Endothelial cell of umbilical vein (primary cell): Measurements from ENCODE around the gene TTF1. TPM values are rescaled to one million over a fixed set of nuclear protein-coding genes. Genes with fewer than 3 reads are reported as not detected.

Source experiments
- BruUV-seq: library from RNA; stranded (reverse); fragments of 400-500 nt; replicated peaks from 2 replicates; lab custom pipeline; 2021; lab: Mats Ljungman, UMichigan
- CTCF ChIA-PET: fragments of 300-600, 350-600 bp; sonication (Branson Sonifier 250); formaldehyde crosslinking; loops from one replicate; lab custom pipeline; 2021; ENCODE audit warnings: antibody characterized with exemption, inconsistent platforms; lab: Charles Lee
- POLR2A ChIA-PET: fragments of 300-600, 350-600 bp; sonication (Branson Sonifier 250); formaldehyde crosslinking; loops from one replicate; lab custom pipeline; 2021; ENCODE audit warnings: antibody characterized with exemption, inconsistent platforms; lab: Charles Lee
- DNase-seq: peaks from one replicate; pipeline ENCODE4 v3.0.0-alpha.2; 2011; ENCODE audit warnings: low read depth, low spot score
- FAIRE-seq: peaks from 2 replicates; lab custom pipeline; 2011; peaks lifted over from hg19 to GRCh38; lab: Jason Lieb, UNC
- H2AFZ ChIP-seq: 2 replicates; pipeline ENCODE4 v1.6.0; 2012; ENCODE audit warnings: low read depth, low read length, control low read depth, inconsistent platforms
- H3K27ac ChIP-seq: 2 replicates; pipeline ENCODE4 v1.5.1; 2011; ENCODE audit warnings: low read depth, mild to moderate bottlenecking, control low read depth, low read length, moderate library complexity; ENCODE audit not compliant: insufficient read depth
- H3K27me3 ChIP-seq, 2 experiments: 2 replicates each; pipeline versions ENCODE4 v1.6.0 to v1.6.1; 2011; ENCODE audit warnings: low read length in 2 of 2, mixed read lengths in 1 of 2; ENCODE audit not compliant: control insufficient read depth in 2 of 2, insufficient read depth in 2 of 2
- H3K36me3 ChIP-seq, 2 experiments: 2 replicates in 1 of 2; 3 replicates in 1 of 2; pipeline ENCODE4 v1.5.1; 2011; ENCODE audit warnings: low read length in 2 of 2, mild to moderate bottlenecking in 1 of 2, moderate library complexity in 1 of 2; ENCODE audit not compliant: control insufficient read depth in 2 of 2, insufficient read depth in 2 of 2; ENCODE audit errors: extremely low read depth in 1 of 2
- H3K4me1 ChIP-seq: 3 replicates; pipeline ENCODE4 v1.5.1; 2011; ENCODE audit warnings: mild to moderate bottlenecking, low read length; ENCODE audit not compliant: control insufficient read depth, insufficient read depth; ENCODE audit errors: extremely low read depth
- H3K4me2 ChIP-seq: 2 replicates; pipeline ENCODE4 v1.6.1; 2011; ENCODE audit warnings: low read length, control low read depth, mixed read lengths; ENCODE audit not compliant: insufficient read depth
- H3K4me3 ChIP-seq, 3 experiments: fragments of 200-600 bp in 1 of 3; sonication (generic), shearing (Covaris generic) in 1 of 3; replicated peaks in 1 of 3; 2 replicates each; pipeline ENCODE4 v1.5.1; 2011 to 2016; ENCODE audit warnings: control low read depth in 3 of 3, low read length in 3 of 3, mild to moderate bottlenecking in 2 of 3, inconsistent platforms in 1 of 3, low read depth in 1 of 3, moderate library complexity in 1 of 3; ENCODE audit not compliant: insufficient read depth in 1 of 3
- H3K79me2 ChIP-seq: 2 replicates; pipeline ENCODE4 v1.6.0; 2012; ENCODE audit warnings: low read length, inconsistent platforms; ENCODE audit not compliant: control insufficient read depth, insufficient read depth
- H3K9ac ChIP-seq: replicated peaks from 2 replicates; pipeline ENCODE3; 2011; ENCODE audit warnings: low read length, control low read depth; ENCODE audit not compliant: insufficient read depth; ENCODE audit errors: extremely low read depth
- H3K9me1 ChIP-seq: replicated peaks from 3 replicates; pipeline ENCODE4 v1.6.0; 2011; ENCODE audit warnings: mild to moderate bottlenecking, low read length; ENCODE audit not compliant: control insufficient read depth, insufficient read depth; ENCODE audit errors: extremely low read depth
- H3K9me3 ChIP-seq: replicated peaks from 2 replicates; pipeline ENCODE4 v1.5.1; 2012; ENCODE audit warnings: low read length, inconsistent platforms; ENCODE audit not compliant: control insufficient read depth, insufficient read depth
- H4K20me1 ChIP-seq: replicated peaks from 2 replicates; pipeline ENCODE3; 2011; ENCODE audit warnings: mild to moderate bottlenecking, low read length; ENCODE audit not compliant: control insufficient read depth, insufficient read depth; ENCODE audit errors: extremely low read depth
- EZH2 ChIP-seq: IDR thresholded peaks from 2 replicates; pipeline ENCODE4 v1.6.1; 2012; ENCODE audit warnings: borderline replicate concordance, low read depth, mild to moderate bottlenecking, moderate library complexity, low read length, inconsistent platforms; ENCODE audit not compliant: severe bottlenecking
- FOS ChIP-seq: IDR thresholded peaks from 2 replicates; pipeline ENCODE4 v1.6.1; 2011; ENCODE audit warnings: mild to moderate bottlenecking, low read length, moderate library complexity, borderline replicate concordance; ENCODE audit not compliant: insufficient read depth
- GATA2 ChIP-seq: IDR thresholded peaks from 2 replicates; pipeline ENCODE4 v1.7.0; 2011; ENCODE audit warnings: low read depth, mild to moderate bottlenecking, moderate library complexity, mixed read lengths, low read length; ENCODE audit not compliant: insufficient read length, insufficient read depth
- JUN ChIP-seq: IDR thresholded peaks from 2 replicates; pipeline ENCODE4 v1.6.1; 2011; ENCODE audit warnings: borderline replicate concordance, low read depth; ENCODE audit not compliant: insufficient read length, insufficient read depth
- MYC ChIP-seq: IDR thresholded peaks from one replicate; pipeline ENCODE4 v1.6.1; 2011; ENCODE audit warnings: mild to moderate bottlenecking, low read depth, low read length
- POLR2A ChIP-seq: IDR thresholded peaks from 2 replicates; pipeline ENCODE4 v1.6.1; 2012; ENCODE audit warnings: low read depth, mild to moderate bottlenecking, control low read depth, low read length
- POLR2AphosphoS5 ChIP-seq: IDR thresholded peaks from 2 replicates; pipeline ENCODE4 v1.6.1; 2012; ENCODE audit warnings: low read depth, mild to moderate bottlenecking, control low read depth, low read length, moderate library complexity; ENCODE audit not compliant: insufficient read depth
- dilution Hi-C: fragments of 300-500 bp; cut with MboI; formaldehyde crosslinking; loops from one replicate; pipeline ENCODE4 v1.15.0; 2019; ENCODE audit warnings: low sequenced_read_pairs; ENCODE audit not compliant: extremely low pct_ligation_motif_present
- intact Hi-C: fragments of 100-400 bp; cut with micrococcal nuclease; formaldehyde crosslinking; loops from one replicate; pipeline ENCODE4 v1.10.0; 2022
- polyA plus RNA-seq, 4 experiments: library from polyadenylated mRNA; depleted of rRNA in 3 of 4; stranded (reverse) in 3 of 4; unstranded in 1 of 4; fragments of >200 nt; gene quantifications; 2 replicates each; pipeline versions ENCODE4 v1.2.1 to v1.2.3, GENCODE V29; 2011 to 2012; ENCODE audit warnings: missing spikeins in 1 of 4
- total RNA-seq: library from RNA; stranded (reverse); gene quantifications from 2 replicates; pipeline ENCODE4 v1.2.3, GENCODE V29; 2021
- TF ChIP-seq, protein P1 (sequence below): IDR thresholded peaks from 2 replicates; pipeline ENCODE4 v1.6.1; 2011; ENCODE audit not compliant: insufficient read depth, insufficient read length
- TF ChIP-seq, protein P2 (sequence below), 2 donors: IDR thresholded peaks; 1 replicate in 1 of 2; 2 replicates in 1 of 2; pipeline ENCODE4 v1.5.1; 2011; ENCODE audit warnings: low read length in 2 of 2, mild to moderate bottlenecking in 2 of 2, moderate library complexity in 2 of 2, control low read depth in 1 of 2, inconsistent platforms in 1 of 2, low read depth in 1 of 2; ENCODE audit not compliant: insufficient read depth in 1 of 2; ENCODE audit errors: extremely low read depth in 1 of 2

Gene TTF1
- total and polyA plus RNA-seq, 2 donors (not counting 3 experiments of a cell fraction or from before 2014, with no cell fraction given): 4.9 to 12.0 TPM

- dilution Hi-C loops (no loop called here), intact Hi-C loops (no loop called here)
- no peak overlapping the region for H3K27ac ChIP-seq
- no peaks in the 10 kb centered on the region for H3K9me3 ChIP-seq
- H3K9me1 ChIP-seq: no peaks in the 10 kb centered on the region
- DNase-seq: no peak
- POLR2A ChIA-PET: no interaction called here
- no peaks in the 10 kb centered on the region for H3K79me2 ChIP-seq
- H3K4me2 ChIP-seq: no peak overlapping the region
- no peak overlapping the region for H3K9ac ChIP-seq
- no peak overlapping the region for H2AFZ ChIP-seq
- FAIRE-seq: no peak
- no peak overlapping the region for H3K4me3 ChIP-seq
- TF ChIP-seq, protein P1, sequence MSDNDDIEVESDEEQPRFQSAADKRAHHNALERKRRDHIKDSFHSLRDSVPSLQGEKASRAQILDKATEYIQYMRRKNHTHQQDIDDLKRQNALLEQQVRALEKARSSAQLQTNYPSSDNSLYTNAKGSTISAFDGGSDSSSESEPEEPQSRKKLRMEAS: no peak
- TF ChIP-seq POLR2A: no peak
- TF ChIP-seq POLR2AphosphoS5: no peak
- no peak for TF ChIP-seq EZH2
- no peak for TF ChIP-seq JUN
- no peak for TF ChIP-seq FOS
- TF ChIP-seq, protein P2, sequence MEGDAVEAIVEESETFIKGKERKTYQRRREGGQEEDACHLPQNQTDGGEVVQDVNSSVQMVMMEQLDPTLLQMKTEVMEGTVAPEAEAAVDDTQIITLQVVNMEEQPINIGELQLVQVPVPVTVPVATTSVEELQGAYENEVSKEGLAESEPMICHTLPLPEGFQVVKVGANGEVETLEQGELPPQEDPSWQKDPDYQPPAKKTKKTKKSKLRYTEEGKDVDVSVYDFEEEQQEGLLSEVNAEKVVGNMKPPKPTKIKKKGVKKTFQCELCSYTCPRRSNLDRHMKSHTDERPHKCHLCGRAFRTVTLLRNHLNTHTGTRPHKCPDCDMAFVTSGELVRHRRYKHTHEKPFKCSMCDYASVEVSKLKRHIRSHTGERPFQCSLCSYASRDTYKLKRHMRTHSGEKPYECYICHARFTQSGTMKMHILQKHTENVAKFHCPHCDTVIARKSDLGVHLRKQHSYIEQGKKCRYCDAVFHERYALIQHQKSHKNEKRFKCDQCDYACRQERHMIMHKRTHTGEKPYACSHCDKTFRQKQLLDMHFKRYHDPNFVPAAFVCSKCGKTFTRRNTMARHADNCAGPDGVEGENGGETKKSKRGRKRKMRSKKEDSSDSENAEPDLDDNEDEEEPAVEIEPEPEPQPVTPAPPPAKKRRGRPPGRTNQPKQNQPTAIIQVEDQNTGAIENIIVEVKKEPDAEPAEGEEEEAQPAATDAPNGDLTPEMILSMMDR (IDR thresholded peaks at IDR 0.05; ENCODE audit: extremely low read depth in 1 of 2, insufficient read depth in 1 of 2, low read depth in 1 of 2, low read length in 2 of 2): no peak
- no peak for TF ChIP-seq GATA2
- no peak for TF ChIP-seq MYC
- no peaks in the 10 kb centered on the region for H4K20me1 ChIP-seq
- H3K27me3 ChIP-seq: no peaks in the 10 kb centered on the region
- BruUV-seq: no TSS peak
- H3K4me1 ChIP-seq: no peaks in the 10 kb centered on the region
- peaks cover 23 to 43% of the 10 kb centered on the region in 2 experiments for H3K36me3 ChIP-seq
- CTCF ChIA-PET: interaction anchor here (1.1 to 1.4 kb wide), 2 partner anchors 14 to 42 kb away, joined by 3 read pairs; no protein-coding TSS in a partner anchor
Observed at GRCh38 chr9:132395560-132395959, 11.1 kb downstream of the TTF1 start.
